ENCODE measurements around the gene CPLX3.

CPLX3 gene

GRCh38 chr15:74809956-74810355, 16.5 kb upstream of the CPLX3 start:
- TF ChIP-seq CTCF (IDR thresholded peaks at IDR 0.05; ENCODE audit: low read depth, low read length, missing control alignments), result no peak
- H3K4me3 ChIP-seq (ENCODE audit: low read depth, low read length), result no peak overlapping the region
- in situ Hi-C loops (cut with HindIII; ENCODE audit: low sequenced_read_pairs), result no loop called here
- DNase-seq (ENCODE audit: low read depth), result no peak

GRCh38 chr15:74812533-74812932, 13.9 kb upstream of the CPLX3 start, which contains the start of gene LMAN1L:
LMAN1L (plus strand) TSS chr15:74812835; CDS start chr15:74812855, 20 bp downstream.
- no peak for DNase-seq (ENCODE audit: low read depth)
- in situ Hi-C loops (cut with HindIII; ENCODE audit: low sequenced_read_pairs), result no loop called here
- no peak within 1 kb of the TSS for H3K4me3 ChIP-seq (ENCODE audit: low read depth, low read length)
- no peak for TF ChIP-seq CTCF (IDR thresholded peaks at IDR 0.05; ENCODE audit: low read depth, low read length, missing control alignments)

- no peak for TF ChIP-seq CTCF (IDR thresholded peaks at IDR 0.05; ENCODE audit: low read depth, low read length, missing control alignments)
- DNase-seq (ENCODE audit: low read depth), result no peak
- no peak overlapping the region for H3K4me3 ChIP-seq (ENCODE audit: low read depth, low read length)
- in situ Hi-C loops (cut with HindIII; ENCODE audit: low sequenced_read_pairs), result loop anchor here (5.0 kb wide), 1 partner anchor 43 kb away; no protein-coding TSS in a partner anchor
Observed at GRCh38 chr15:74815121-74815934, 11.1 kb upstream of the CPLX3 start.

- no peak for DNase-seq (ENCODE audit: low read depth)
- no peak overlapping the region for H3K4me3 ChIP-seq (ENCODE audit: low read depth, low read length)
Observed at GRCh38 chr15:74815961-74816360, 10.5 kb upstream of the CPLX3 start.

GRCh38 chr15:74816624-74817369, 9.6 kb upstream of the CPLX3 start:
- no peak overlapping the region for H3K4me3 ChIP-seq (ENCODE audit: low read depth, low read length)
- in situ Hi-C loops (cut with HindIII; ENCODE audit: low sequenced_read_pairs), result loop anchor here (5.0 kb wide), 1 partner anchor 44 kb away; no protein-coding TSS in a partner anchor
- TF ChIP-seq CTCF (IDR thresholded peaks at IDR 0.05; ENCODE audit: low read depth, low read length, missing control alignments), result no peak
- no peak for DNase-seq (ENCODE audit: low read depth)

More at GRCh38 chr15:74815961-74816360, 10.5 kb upstream of the CPLX3 start:
- TF ChIP-seq CTCF (IDR thresholded peaks at IDR 0.05; ENCODE audit: low read depth, low read length, missing control alignments), result no peak
- in situ Hi-C loops (cut with HindIII; ENCODE audit: low sequenced_read_pairs), result loop anchor here (5.0 kb wide), 1 partner anchor 44 kb away; no protein-coding TSS in a partner anchor

- in situ Hi-C loops (cut with HindIII; ENCODE audit: low sequenced_read_pairs), result loop anchor here (5.0 kb wide), 1 partner anchor 45 kb away; no protein-coding TSS in a partner anchor
- TF ChIP-seq CTCF (IDR thresholded peaks at IDR 0.05; ENCODE audit: low read depth, low read length, missing control alignments), result peak; percentile 29
- no peak overlapping the region for H3K4me3 ChIP-seq (ENCODE audit: low read depth, low read length)
- DNase-seq (ENCODE audit: low read depth), result no peak
Observed at GRCh38 chr15:74817370-74817737, 9.1 kb upstream of the CPLX3 start.
